HL-60 (cell line): Measurements from ENCODE around the gene ILDR1.

Source experiments
- CTCF ChIP-seq: IDR thresholded peaks from one replicate; pipeline ENCODE4 v1.5.1; 2011; ENCODE audit warnings: low read length, control low read depth, inconsistent platforms; ENCODE audit not compliant: insufficient read depth
- GABPA ChIP-seq: IDR thresholded peaks from 2 replicates; pipeline ENCODE4 v1.6.1; 2012; ENCODE audit warnings: low read depth
- POLR2AphosphoS5 ChIP-seq: IDR thresholded peaks from 2 replicates; pipeline ENCODE4 v1.6.1; 2012; ENCODE audit warnings: low read depth
- REST ChIP-seq: IDR thresholded peaks from 2 replicates; pipeline ENCODE4 v1.6.1; 2012; ENCODE audit warnings: low read depth; ENCODE audit not compliant: insufficient replicate concordance
- SPI1 ChIP-seq: IDR thresholded peaks from 2 replicates; pipeline ENCODE4 v1.6.1; 2012; ENCODE audit warnings: low read depth, mild to moderate bottlenecking, borderline replicate concordance

- TF ChIP-seq CTCF, result no peak
- no peak for TF ChIP-seq POLR2AphosphoS5
- no peak for TF ChIP-seq REST
- TF ChIP-seq GABPA, result no peak
- no peak for TF ChIP-seq SPI1
Observed at GRCh38 chr3:121985846-121986245, 36.2 kb downstream of the ILDR1 start.
